CD4-positive, alpha-beta T cell treated with Interleukin-10 for 1 hour (primary cell): Measurements from ENCODE around the gene MT2A.

Experiments
- DNase-seq: peaks from one replicate; pipeline ENCODE4 v3.0.0-alpha.2; 2020

The MT2A gene

DNA sequence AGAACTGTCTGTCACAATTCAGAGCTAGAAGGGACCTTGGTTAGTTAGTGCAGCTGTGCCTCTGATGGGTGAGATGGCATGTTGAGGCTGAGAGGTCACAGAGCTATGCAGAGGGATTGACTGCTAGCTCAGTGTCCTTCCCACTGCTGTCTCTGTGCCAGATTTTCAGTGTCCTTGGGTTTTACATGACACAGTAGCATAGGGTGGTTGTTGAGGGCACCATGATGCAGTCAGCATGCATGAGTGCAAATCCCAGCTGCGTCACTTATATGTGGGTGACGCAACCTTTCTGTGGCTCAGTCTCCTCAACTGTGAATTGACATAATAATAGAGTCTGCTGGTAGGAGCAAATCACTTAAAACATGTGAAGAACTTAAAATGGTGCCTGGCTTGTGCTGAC, 32.8 kb downstream of the MT2A start:
- no peak for DNase-seq

GRCh38 chr16:56643080-56643778, 34.8 kb downstream of the MT2A start:
- peak; percentile 82 for DNase-seq

GRCh38 chr16:56643833-56644232, 35.4 kb downstream of the MT2A start:
- DNase-seq = no peak

DNA sequence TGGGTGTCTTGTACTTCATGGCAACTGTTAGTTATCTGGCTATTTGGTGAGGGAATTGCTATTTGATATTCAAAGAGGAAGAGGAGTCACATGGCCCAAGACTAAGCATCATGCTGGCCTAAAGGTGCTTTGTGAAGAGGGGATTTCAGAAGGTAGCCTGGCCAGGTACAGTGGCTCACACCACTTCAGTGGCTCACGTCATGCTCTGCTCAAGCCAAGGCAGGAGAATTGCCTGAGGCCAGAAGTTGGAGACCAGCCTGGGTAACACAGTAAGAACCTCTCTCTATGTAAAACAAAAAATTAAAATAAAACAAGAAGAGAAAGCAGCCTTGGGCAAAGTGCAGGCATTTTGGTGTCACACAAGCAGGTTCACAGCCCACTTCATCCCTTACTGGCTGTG, 36.9 kb downstream of the MT2A start:
- no peak for DNase-seq

- no peak for DNase-seq
These were observed 37.5 kb downstream of the MT2A start for GRCh38 chr16:56645838-56646237.

DNA sequence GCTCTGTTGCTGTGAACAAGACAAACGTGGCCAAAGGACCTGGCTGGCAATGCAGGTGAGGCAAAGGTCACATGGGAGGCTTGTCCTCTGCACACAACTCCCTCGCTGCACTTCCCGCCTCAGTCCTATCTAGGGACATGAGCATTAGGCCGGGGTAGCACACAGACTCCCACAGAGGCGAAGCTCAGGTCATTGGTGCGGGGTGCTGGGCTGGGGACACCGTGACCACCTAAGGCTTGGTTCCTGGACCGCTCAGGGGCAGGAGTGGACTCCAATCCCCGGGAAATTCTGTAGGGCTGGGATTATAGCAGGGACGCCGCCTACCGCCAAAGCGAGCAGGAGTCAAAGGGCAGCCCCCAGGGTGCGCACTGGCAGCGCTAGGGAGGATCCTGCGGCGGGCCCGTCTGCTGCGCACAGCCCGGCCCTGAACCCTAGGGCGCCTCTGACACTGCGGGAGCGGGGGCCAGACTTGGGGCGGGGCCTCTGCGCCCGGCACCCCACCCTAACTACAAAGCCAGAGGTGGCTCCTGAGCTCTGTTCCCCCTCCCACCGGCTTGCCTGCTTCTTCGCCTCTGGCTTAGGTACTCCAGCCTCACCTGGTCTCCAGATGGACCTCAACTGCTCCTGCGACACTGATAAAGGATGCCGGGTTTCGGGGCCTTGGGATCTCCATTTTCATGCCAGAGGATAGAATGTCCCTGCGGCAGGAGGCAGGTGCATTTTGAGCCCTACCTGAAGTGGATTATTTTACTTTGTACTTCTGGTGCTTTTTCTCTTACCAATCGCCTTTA, 39.5 kb downstream of the MT2A start:
- DNase-seq = no peak

DNA sequence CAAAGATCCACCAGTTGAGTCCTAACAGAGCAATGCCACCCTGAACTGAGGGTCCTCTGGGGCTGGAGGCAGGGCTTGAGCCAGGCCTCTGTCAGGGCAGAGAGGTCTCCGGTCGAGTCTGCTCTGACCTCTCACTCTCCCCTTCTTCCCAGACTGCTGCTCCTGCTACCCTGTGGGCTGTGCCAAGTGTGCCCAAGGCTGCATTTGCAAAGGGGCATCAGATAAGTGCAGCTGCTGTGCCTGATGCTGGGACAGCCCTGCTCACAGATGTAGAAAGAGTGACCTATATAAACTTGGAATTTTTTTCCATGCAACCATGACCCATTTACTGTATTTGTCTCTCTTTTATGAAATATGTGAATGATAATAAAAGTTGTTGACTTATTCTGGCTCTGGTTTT, 40.9 kb downstream of the MT2A start:
- DNase-seq = no peak

GRCh38 chr16:56649820-56650219, 41.4 kb downstream of the MT2A start:
- no peak for DNase-seq

DNA sequence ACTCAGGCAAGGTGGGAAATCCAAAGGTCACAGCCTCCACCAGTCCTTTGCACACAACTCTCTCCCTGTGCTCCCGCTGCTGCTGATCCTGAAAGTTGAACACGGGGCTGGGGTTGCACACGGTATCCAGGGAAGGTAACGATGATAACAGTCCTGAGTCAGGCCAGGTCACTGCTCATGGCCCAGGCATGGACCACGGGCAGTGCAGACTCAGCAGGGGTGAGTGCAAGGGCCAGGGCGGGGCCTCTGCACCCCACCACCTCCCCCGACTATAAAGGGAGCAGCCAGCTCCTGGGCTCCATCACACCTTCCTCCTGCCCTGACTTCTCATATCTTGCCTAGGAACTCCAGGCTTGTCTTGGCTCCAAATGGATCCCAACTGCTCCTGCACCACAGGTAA, 43.2 kb downstream of the MT2A start, which contains the start of gene MT1B:
TSS of gene MT1B (plus strand) at position 301 of the 400 bp plus-strand sequence. CDS start at position 369, 68 bp downstream.
- no peak for DNase-seq

GRCh38 chr16:56652600-56652999, 44.2 kb downstream of the MT2A start:
- no peak for DNase-seq

DNA sequence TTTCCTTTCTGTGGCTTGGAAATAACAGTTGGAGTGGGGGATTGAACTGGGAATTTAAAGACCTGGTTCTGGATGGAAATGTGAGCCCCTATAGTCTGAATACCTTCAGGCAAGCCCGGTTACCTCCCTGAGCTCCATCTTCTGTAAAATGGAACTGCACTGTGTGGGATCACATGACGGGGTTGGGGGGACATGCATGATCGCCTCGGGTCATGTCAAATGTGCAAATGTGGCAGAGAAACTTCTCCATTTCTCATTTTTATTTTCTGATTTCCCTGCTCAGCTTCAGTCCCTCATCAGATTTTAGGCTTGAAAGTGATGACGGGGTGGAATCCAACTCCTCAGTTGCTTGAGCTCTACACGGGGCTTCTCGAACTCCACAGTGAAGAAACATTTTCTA, 44.8 kb downstream of the MT2A start:
- no peak for DNase-seq

GRCh38 chr16:56657555-56658326, 49.4 kb downstream of the MT2A start, which contains the start of gene MT1F:
MT1F (plus strand) TSS chr16:56657959; CDS start chr16:56658059, 100 bp downstream.
- DNase-seq = peak; percentile 70

DNA sequence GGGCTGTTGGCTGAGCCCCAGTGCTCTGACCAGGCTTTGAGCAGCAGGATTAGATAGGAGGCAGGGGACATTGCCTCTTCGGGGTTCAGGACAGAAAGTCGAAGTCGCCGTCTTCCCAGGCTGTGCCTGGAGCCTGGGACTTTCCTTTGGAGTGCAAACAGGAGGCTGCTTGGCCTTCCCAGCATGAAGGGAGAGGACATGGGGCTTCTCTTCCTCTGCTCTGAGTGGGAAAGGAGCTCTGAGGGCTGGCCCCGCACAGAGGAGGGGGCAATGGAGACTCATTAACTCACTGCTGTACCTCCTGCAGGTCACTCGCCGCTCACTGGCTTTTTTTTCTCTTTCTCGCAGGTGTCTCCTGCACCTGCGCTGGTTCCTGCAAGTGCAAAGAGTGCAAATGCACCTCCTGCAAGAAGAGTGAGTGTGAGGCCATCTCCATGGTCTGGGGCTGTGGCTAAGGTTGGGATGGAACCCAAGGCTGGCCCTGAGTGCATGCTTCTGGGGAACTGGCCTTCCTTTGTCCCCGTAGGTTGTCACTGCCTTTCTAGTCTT, 50.0 kb downstream of the MT2A start:
- DNase-seq = no peak
